HCT116 (cell line): ENCODE measurements around the gene TMPRSS13. TPM values are rescaled to one million over a fixed set of nuclear protein-coding genes. Genes with fewer than 3 reads are reported as not detected.

Experiments
- ATAC-seq: fragments of 200-7000 bp; cut with Tn5 transposase; 2 replicates; pipeline ENCODE4 v1.9.1; 2020; ENCODE audit warnings: mild to moderate bottlenecking, moderate library complexity
- BruUV-seq: library from RNA; stranded (reverse); fragments of 400-500 nt; replicated peaks from 2 replicates; lab custom pipeline; 2021; lab: Mats Ljungman, UMichigan
- CTCF ChIA-PET: fragments of 300-600 bp; sonication (Branson Sonifier 250); formaldehyde crosslinking; loops from one replicate; lab custom pipeline; 2021; ENCODE audit warnings: antibody characterized with exemption; lab: Charles Lee
- POLR2A ChIA-PET: fragments of 300-600, 350-600 bp; sonication (Branson Sonifier 250); formaldehyde crosslinking; loops from one replicate; lab custom pipeline; 2021; ENCODE audit warnings: antibody characterized with exemption; lab: Charles Lee
- RAD21 ChIA-PET, 2 experiments: fragments of 300-600 bp; sonication (Branson Sonifier 250); formaldehyde crosslinking; loops; one replicate each; lab custom pipeline; 2023; ENCODE audit warnings: low total read pairs in 2 of 2; ENCODE audit not compliant: uncharacterized antibody in 2 of 2, unreplicated experiment in 2 of 2, low non-redundant PET in 1 of 2; lab: Charles Lee
- DNase-seq: peaks from one replicate; pipeline ENCODE4 v3.0.0-alpha.2; 2010; ENCODE audit warnings: low read depth, low spot score
- H2AFZ ChIP-seq: fragments of 200-600 bp; shearing (Covaris generic), sonication (generic); 2 replicates; pipeline ENCODE4 v1.6.1; 2017; ENCODE audit warnings: low read depth, mixed run types, mixed read lengths, antibody characterized with exemption, low read length; ENCODE audit not compliant: poor library complexity, severe bottlenecking
- H3K27ac ChIP-seq: 2 replicates; pipeline ENCODE4 v1.5.1; 2012; ENCODE audit warnings: low read depth, low read length
- H3K27me3 ChIP-seq: fragments of 200-600 bp; sonication (generic); 2 replicates; pipeline ENCODE4 v1.6.1; 2016; ENCODE audit warnings: mixed run types, low read length, mixed read lengths; ENCODE audit not compliant: insufficient read depth
- H3K36me3 ChIP-seq, 2 experiments: fragments of 200-500 bp in 1 of 2; fragments of 200-600 bp in 1 of 2; sonication (Bioruptor generic) in 1 of 2; sonication (generic) in 1 of 2; 2 replicates each; pipeline versions ENCODE4 v1.5.1 to v1.6.1; 2014 to 2016; ENCODE audit warnings: low read length in 2 of 2, inconsistent platforms in 1 of 2, mixed read lengths in 1 of 2, mixed run types in 1 of 2; ENCODE audit not compliant: insufficient read depth in 2 of 2, control insufficient read depth in 1 of 2
- H3K4me1 ChIP-seq, 2 experiments: fragments of 200-600 bp in 1 of 2; sonication (generic) in 1 of 2; 2 replicates each; pipeline versions ENCODE4 v1.5.1 to v1.6.1; 2012 to 2017; ENCODE audit warnings: low read length in 2 of 2, inconsistent platforms in 1 of 2, mild to moderate bottlenecking in 1 of 2, mixed read lengths in 1 of 2, mixed run types in 1 of 2, moderate library complexity in 1 of 2; ENCODE audit not compliant: insufficient read depth in 2 of 2, control insufficient read depth in 1 of 2
- H3K4me2 ChIP-seq: fragments of 200-600 bp; sonication (generic); 2 replicates; pipeline ENCODE4 v1.6.1; 2017; ENCODE audit warnings: mixed run types, low read length, mixed read lengths
- H3K4me3 ChIP-seq, 2 experiments: fragments of 200-600 bp in 1 of 2; sonication (generic) in 1 of 2; replicated peaks in 1 of 2; 2 replicates each; pipeline ENCODE4 v1.5.1; 2011 to 2016; ENCODE audit warnings: low read length in 2 of 2, control low read depth in 1 of 2, low read depth in 1 of 2, mild to moderate bottlenecking in 1 of 2, mixed read lengths in 1 of 2, mixed run types in 1 of 2
- H3K79me2 ChIP-seq: fragments of 200-600 bp; sonication (generic); 2 replicates; pipeline ENCODE4 v1.6.1; 2017; ENCODE audit warnings: mild to moderate bottlenecking, mixed run types, low read length, moderate library complexity, mixed read lengths; ENCODE audit not compliant: insufficient read depth
- H3K9ac ChIP-seq: fragments of 200-600 bp; sonication (generic); 2 replicates; pipeline ENCODE4 v1.6.1; 2016; ENCODE audit warnings: low read length, mixed read lengths
- H3K9me2 ChIP-seq: fragments of 200-600 bp; sonication (generic), shearing (Covaris generic); 2 replicates; pipeline ENCODE4 v1.6.1; 2017; ENCODE audit warnings: mixed run types, mild to moderate bottlenecking, moderate library complexity; ENCODE audit not compliant: insufficient read depth
- H3K9me3 ChIP-seq, 2 experiments: fragments of 200-500 bp in 1 of 2; fragments of 200-600 bp in 1 of 2; sonication (Bioruptor generic) in 1 of 2; sonication (generic) in 1 of 2; 2 replicates each; pipeline ENCODE4 v1.6.1; 2014 to 2017; ENCODE audit warnings: low read length in 2 of 2, mixed read lengths in 2 of 2, inconsistent platforms in 1 of 2, low read depth in 1 of 2, mild to moderate bottlenecking in 1 of 2, mixed run types in 1 of 2, moderate library complexity in 1 of 2; ENCODE audit not compliant: control insufficient read depth in 1 of 2, insufficient read depth in 1 of 2
- H4K20me1 ChIP-seq: fragments of 200-600 bp; sonication (generic), shearing (Covaris generic); 2 replicates; pipeline ENCODE4 v1.6.1; 2017; ENCODE audit warnings: mixed run types, mild to moderate bottlenecking, moderate library complexity; ENCODE audit not compliant: insufficient read depth
- CEBPB ChIP-seq: IDR thresholded peaks from 2 replicates; pipeline ENCODE4 v1.6.1; 2012; ENCODE audit warnings: low read depth
- EGR1 ChIP-seq: IDR thresholded peaks from 2 replicates; pipeline ENCODE4 v1.6.1; 2012; ENCODE audit warnings: low read depth
- ELF1 ChIP-seq: IDR thresholded peaks from 2 replicates; pipeline ENCODE4 v1.6.1; 2012; ENCODE audit warnings: low read depth, borderline replicate concordance
- EZH2 ChIP-seq: fragments of 200-600 bp; sonication (generic); IDR thresholded peaks from 2 replicates; pipeline ENCODE4 v1.6.1; 2017; ENCODE audit warnings: antibody characterized with exemption, mixed run types
- EZH2phosphoT487 ChIP-seq: fragments of 200-600 bp; IDR thresholded peaks from 2 replicates; pipeline ENCODE4 v1.6.1; 2018; ENCODE audit warnings: antibody characterized with exemption, borderline replicate concordance
- FOSL1 ChIP-seq: IDR thresholded peaks from 2 replicates; pipeline ENCODE4 v1.6.1; 2012; ENCODE audit warnings: low read depth
- JUND ChIP-seq: IDR thresholded peaks from 2 replicates; pipeline ENCODE4 v1.6.1; 2012
- POLR2A ChIP-seq: IDR thresholded peaks from 2 replicates; pipeline ENCODE4 v1.7.0; 2011; ENCODE audit warnings: borderline replicate concordance; ENCODE audit not compliant: insufficient read depth, insufficient read length; ENCODE audit errors: extremely low read depth
- SIN3A ChIP-seq: IDR thresholded peaks from 2 replicates; pipeline ENCODE4 v1.6.1; 2012; ENCODE audit warnings: low read depth
- SRF ChIP-seq: IDR thresholded peaks from 2 replicates; pipeline ENCODE4 v1.6.1; 2012; ENCODE audit warnings: low read depth
- TCF7L2 ChIP-seq: IDR thresholded peaks from 2 replicates; pipeline ENCODE4 v1.7.0; 2011; ENCODE audit warnings: borderline replicate concordance, inconsistent platforms; ENCODE audit not compliant: insufficient read depth, insufficient read length; ENCODE audit errors: extremely low read depth
- YY1 ChIP-seq: IDR thresholded peaks from 2 replicates; pipeline ENCODE4 v1.6.1; 2011; ENCODE audit warnings: low read length, low read depth, moderate library complexity, mild to moderate bottlenecking; ENCODE audit not compliant: insufficient replicate concordance; ENCODE audit errors: extremely low read depth
- intact Hi-C: fragments of 100-400 bp; cut with micrococcal nuclease; formaldehyde crosslinking; loops from 2 replicates; pipeline ENCODE4 v1.10.0; 2022
- total RNA-seq: library from RNA; stranded (reverse); gene quantifications from one replicate; pipeline ENCODE4 v1.2.1, GENCODE V29; 2021; ENCODE audit not compliant: unreplicated experiment
- TF ChIP-seq, protein P1 (sequence below): IDR thresholded peaks from 2 replicates; pipeline ENCODE4 v1.6.1; 2012
- TF ChIP-seq, protein P2 (sequence below): IDR thresholded peaks from 2 replicates; pipeline ENCODE4 v1.6.1; 2012; ENCODE audit warnings: low read depth
- TF ChIP-seq, protein P3 (sequence below), 3 experiments: fragments of 200-600 bp in 1 of 3; sonication (generic) in 1 of 3; IDR thresholded peaks in 2 of 3; conservative IDR thresholded peaks in 1 of 3; 2 replicates each; pipeline ENCODE4 v1.5.1; 2012 to 2017; ENCODE audit warnings: low read depth in 2 of 3, low read length in 2 of 3, antibody characterized with exemption in 1 of 3, borderline replicate concordance in 1 of 3, control low read depth in 1 of 3, mild to moderate bottlenecking in 1 of 3, mixed read lengths in 1 of 3, mixed run types in 1 of 3, moderate library complexity in 1 of 3; ENCODE audit not compliant: insufficient read depth in 1 of 3
- TF ChIP-seq, protein P4 (sequence below): IDR thresholded peaks from 2 replicates; pipeline ENCODE4 v1.6.1; 2012

The TMPRSS13 gene
- total RNA-seq, 1 experiment from 2014 or later, result 0.52 TPM

DNA sequence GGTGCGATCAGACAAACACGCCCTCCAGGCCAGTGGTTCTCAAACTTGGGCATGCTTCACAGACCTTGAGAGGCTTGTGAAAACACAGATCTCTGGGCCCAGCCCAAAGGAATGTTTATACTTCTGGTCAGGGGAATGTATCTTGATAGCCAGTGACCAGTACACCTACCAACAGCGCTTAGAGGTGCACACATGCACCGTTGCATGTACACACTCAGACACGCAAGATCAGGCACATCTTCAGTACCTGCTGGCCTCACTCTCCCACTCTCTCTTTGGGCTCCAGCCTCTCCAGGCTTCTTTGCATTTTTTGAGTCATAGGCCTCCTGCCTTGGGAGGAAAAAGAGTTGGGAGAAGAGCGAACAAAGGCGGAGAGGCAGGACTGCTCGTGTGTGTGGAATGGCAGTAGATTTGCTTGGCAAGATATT lies 41.0 kb downstream of the TMPRSS13 start (continued):
- TF ChIP-seq EZH2, result no peak
- no peak for TF ChIP-seq POLR2A

DNA sequence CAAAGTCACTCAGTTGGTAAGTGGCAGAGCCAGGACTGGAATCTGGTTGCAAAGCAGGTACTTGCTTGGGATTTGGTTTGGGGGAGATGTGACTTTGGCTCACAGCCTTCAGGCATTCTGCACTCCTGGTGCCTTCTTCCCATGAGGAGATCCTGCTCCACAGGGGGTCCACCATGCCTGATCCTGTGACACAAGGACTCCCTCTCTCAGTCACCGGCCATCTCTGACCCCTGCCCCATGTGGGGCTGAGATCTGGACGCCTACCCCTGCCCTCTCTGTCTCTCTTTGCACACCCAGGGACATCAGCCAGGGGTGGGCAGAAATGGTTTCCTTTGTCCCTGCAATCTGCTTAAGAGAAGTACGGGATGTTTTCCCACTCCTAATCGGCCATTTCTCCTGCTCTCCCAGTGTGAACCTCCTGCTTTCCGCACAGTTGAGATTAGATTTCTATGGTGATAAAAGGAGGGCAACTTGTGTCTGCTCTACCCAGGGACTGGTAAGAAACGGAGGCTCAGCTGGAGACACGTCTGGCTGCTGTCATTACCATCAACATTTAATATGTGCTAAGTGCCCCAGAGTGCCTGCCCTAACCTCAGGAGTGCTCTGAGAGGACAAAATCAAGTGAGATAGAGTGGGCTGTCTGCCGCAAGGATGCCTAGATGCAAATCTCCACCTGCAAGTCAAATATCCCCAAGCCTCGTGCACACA lies 41.6 kb downstream of the TMPRSS13 start:
- no peak for ATAC-seq
- no peak overlapping the region for H2AFZ ChIP-seq
- BruUV-seq, result no TSS peak
- H3K27me3 ChIP-seq, result no peaks in the 10 kb centered on the region
- H3K4me2 ChIP-seq, result no peak overlapping the region
- ChIA-PET CTCF (no interaction called here), POLR2A (no interaction called here), RAD21 (no interaction called here)
- H4K20me1 ChIP-seq, result no peaks in the 10 kb centered on the region
- H3K79me2 ChIP-seq, result no peaks in the 10 kb centered on the region
- H3K9me2 ChIP-seq, result no peaks in the 10 kb centered on the region
- no peaks in the 10 kb centered on the region for H3K9me3 ChIP-seq
- no peak overlapping the region for H3K27ac ChIP-seq
- no peak overlapping the region for H3K9ac ChIP-seq
- H3K36me3 ChIP-seq, result no peaks in the 10 kb centered on the region
- TF ChIP-seq, protein P1, sequence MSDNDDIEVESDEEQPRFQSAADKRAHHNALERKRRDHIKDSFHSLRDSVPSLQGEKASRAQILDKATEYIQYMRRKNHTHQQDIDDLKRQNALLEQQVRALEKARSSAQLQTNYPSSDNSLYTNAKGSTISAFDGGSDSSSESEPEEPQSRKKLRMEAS, result no peak
- no peak for TF ChIP-seq EZH2phosphoT487
- TF ChIP-seq TCF7L2, result no peak
- no peak for TF ChIP-seq CEBPB
- no peak for TF ChIP-seq ELF1
- TF ChIP-seq, protein P2, sequence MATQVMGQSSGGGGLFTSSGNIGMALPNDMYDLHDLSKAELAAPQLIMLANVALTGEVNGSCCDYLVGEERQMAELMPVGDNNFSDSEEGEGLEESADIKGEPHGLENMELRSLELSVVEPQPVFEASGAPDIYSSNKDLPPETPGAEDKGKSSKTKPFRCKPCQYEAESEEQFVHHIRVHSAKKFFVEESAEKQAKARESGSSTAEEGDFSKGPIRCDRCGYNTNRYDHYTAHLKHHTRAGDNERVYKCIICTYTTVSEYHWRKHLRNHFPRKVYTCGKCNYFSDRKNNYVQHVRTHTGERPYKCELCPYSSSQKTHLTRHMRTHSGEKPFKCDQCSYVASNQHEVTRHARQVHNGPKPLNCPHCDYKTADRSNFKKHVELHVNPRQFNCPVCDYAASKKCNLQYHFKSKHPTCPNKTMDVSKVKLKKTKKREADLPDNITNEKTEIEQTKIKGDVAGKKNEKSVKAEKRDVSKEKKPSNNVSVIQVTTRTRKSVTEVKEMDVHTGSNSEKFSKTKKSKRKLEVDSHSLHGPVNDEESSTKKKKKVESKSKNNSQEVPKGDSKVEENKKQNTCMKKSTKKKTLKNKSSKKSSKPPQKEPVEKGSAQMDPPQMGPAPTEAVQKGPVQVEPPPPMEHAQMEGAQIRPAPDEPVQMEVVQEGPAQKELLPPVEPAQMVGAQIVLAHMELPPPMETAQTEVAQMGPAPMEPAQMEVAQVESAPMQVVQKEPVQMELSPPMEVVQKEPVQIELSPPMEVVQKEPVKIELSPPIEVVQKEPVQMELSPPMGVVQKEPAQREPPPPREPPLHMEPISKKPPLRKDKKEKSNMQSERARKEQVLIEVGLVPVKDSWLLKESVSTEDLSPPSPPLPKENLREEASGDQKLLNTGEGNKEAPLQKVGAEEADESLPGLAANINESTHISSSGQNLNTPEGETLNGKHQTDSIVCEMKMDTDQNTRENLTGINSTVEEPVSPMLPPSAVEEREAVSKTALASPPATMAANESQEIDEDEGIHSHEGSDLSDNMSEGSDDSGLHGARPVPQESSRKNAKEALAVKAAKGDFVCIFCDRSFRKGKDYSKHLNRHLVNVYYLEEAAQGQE, result no peak
- no peak for TF ChIP-seq FOSL1
- TF ChIP-seq, protein P3, sequence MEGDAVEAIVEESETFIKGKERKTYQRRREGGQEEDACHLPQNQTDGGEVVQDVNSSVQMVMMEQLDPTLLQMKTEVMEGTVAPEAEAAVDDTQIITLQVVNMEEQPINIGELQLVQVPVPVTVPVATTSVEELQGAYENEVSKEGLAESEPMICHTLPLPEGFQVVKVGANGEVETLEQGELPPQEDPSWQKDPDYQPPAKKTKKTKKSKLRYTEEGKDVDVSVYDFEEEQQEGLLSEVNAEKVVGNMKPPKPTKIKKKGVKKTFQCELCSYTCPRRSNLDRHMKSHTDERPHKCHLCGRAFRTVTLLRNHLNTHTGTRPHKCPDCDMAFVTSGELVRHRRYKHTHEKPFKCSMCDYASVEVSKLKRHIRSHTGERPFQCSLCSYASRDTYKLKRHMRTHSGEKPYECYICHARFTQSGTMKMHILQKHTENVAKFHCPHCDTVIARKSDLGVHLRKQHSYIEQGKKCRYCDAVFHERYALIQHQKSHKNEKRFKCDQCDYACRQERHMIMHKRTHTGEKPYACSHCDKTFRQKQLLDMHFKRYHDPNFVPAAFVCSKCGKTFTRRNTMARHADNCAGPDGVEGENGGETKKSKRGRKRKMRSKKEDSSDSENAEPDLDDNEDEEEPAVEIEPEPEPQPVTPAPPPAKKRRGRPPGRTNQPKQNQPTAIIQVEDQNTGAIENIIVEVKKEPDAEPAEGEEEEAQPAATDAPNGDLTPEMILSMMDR (IDR thresholded peaks at IDR 0.05 in 2 of 3, conservative IDR thresholded peaks at IDR 0.05 in 1 of 3; ENCODE audit: borderline replicate concordance in 1 of 3, insufficient read depth in 1 of 3, low read depth in 2 of 3, low read length in 2 of 3), result no peak
- TF ChIP-seq SIN3A, result no peak
- TF ChIP-seq EGR1, result no peak
- no peak for TF ChIP-seq SRF
- no peak for TF ChIP-seq YY1
- no peak for TF ChIP-seq JUND
- TF ChIP-seq, protein P4, sequence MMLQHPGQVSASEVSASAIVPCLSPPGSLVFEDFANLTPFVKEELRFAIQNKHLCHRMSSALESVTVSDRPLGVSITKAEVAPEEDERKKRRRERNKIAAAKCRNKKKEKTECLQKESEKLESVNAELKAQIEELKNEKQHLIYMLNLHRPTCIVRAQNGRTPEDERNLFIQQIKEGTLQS, result no peak
- H3K4me1 ChIP-seq, result no peaks in the 10 kb centered on the region
- intact Hi-C loops, result no loop called here
- H3K4me3 ChIP-seq, result no peak overlapping the region
- DNase-seq, result no peak
